Muscle layer of colon (tissue), 2 donors: ENCODE measurements around the gene CHN2.

Experiments
- H3K27ac ChIP-seq: one replicate; pipeline ENCODE4 v1.7.0; 2013; ENCODE audit warnings: low read depth, mild to moderate bottlenecking, low read length, moderate library complexity
- H3K27me3 ChIP-seq, 2 donors: one replicate each; pipeline ENCODE4 v1.7.0; 2013; ENCODE audit warnings: low read length in 2 of 2, mild to moderate bottlenecking in 2 of 2; ENCODE audit not compliant: insufficient read depth in 2 of 2, control insufficient read depth in 1 of 2
- H3K36me3 ChIP-seq: one replicate; pipeline ENCODE4 v1.7.0; 2013; ENCODE audit warnings: mild to moderate bottlenecking, low read length; ENCODE audit not compliant: insufficient read depth
- H3K4me1 ChIP-seq: one replicate; pipeline ENCODE4 v1.7.0; 2013; ENCODE audit warnings: mild to moderate bottlenecking, low read length; ENCODE audit not compliant: insufficient read depth
- H3K4me3 ChIP-seq, 2 donors: one replicate each; pipeline ENCODE4 v1.7.0; 2013; ENCODE audit warnings: low read length in 2 of 2, low read depth in 1 of 2, mild to moderate bottlenecking in 1 of 2, moderate library complexity in 1 of 2
- H3K9ac ChIP-seq: one replicate; pipeline ENCODE4 v1.7.0; 2013; ENCODE audit warnings: low read length
- H3K9me3 ChIP-seq: one replicate; pipeline ENCODE4 v1.7.0; 2013; ENCODE audit warnings: mild to moderate bottlenecking, low read length
- donor health status: abdominal sarcoma.
- donor health status: Adenocarcinoma of cecum.

Gene CHN2

GRCh38 chr7:29194594-29195427 lies at the start of gene CHN2:
Gene CHN2 (plus strand): TSS chr7:29194775.
- Histone ChIP-seq H3K4me3 (peak within 1 kb of the TSS; percentile 52 to 66), H3K9me3 (no peaks in the 10 kb centered on the region), H3K36me3 (no peaks in the 10 kb centered on the region), H3K4me1 (no peaks in the 10 kb centered on the region), H3K27ac (peak within 1 kb of the TSS; percentile 31), H3K27me3 (peaks cover 5 to 19% of the 10 kb centered on the region in 2 donors), H3K9ac (no peak within 1 kb of the TSS)

DNA sequence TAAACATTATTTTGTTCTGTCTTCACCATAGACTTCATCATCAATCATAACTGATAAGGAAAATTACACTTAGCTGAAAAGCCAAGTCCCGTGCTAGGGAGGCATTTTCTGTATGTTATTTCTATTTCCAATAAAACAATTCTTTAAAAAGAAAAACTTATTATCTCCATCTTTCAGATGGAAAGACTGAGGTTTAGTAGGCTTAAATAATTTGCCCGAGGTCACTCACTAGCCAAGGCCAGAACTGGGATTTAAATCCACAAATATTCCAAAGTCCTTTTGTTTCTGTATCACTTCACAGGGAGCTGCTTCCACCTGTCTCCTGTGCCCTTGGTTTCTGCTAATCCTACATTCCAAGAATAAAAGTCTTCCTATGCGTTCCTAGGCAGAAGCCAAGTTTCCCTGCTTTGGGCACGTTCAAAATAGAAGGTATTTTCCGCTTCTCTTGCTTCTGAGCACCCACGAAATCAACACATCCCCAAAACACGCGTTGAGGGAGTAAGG lies 49.0 kb upstream of the CHN2 start:
- no peaks in the 10 kb centered on the region for H3K9me3 ChIP-seq
- H3K4me1 ChIP-seq: no peaks in the 10 kb centered on the region
- H3K36me3 ChIP-seq: no peaks in the 10 kb centered on the region
- peak overlapping the region; percentile 25 to 62 for H3K4me3 ChIP-seq
- no peak overlapping the region for H3K9ac ChIP-seq
- peaks cover 2 to 11% of the 10 kb centered on the region in 2 donors for H3K27me3 ChIP-seq
- H3K27ac ChIP-seq: no peak overlapping the region

DNA sequence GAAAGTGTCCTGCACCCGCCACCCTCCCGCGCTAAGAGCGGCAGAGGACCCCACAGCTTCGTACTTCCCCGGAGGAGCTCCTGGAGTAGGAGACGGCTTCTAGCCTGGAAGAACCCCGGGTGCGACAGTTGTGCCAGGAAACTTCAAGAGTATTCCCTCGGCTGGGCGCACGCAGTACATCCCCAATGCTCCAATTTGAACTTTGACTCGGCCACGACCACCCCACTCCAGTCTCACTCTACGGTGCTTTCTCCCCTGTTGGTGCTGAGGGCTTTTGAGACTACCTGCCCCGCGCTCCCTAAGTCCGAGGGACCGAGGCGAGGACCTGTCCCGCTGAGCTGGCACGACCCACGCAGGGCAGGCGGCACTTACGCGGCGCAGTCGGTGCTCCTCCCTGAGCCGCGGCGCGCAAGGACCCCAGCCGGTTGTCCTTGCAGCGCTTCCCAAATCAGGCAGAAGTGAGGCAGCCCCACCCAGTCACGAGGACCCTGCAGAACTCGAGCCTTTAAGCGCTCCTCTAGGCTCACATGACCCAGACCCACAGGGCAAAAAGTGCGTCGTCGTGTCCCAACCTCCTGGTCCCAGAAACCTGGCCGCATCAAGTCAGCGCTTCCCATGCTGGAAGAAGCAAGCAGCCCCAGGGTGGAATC lies 48.4 kb upstream of the CHN2 start, which contains the start of gene CPVL:
Gene CPVL (minus strand): TSS at position 481 of the 650 bp plus-strand sequence. CDS start 25,476 bp downstream, outside the sequence.
- H3K27ac ChIP-seq: peak within 1 kb of the TSS; percentile 24
- peak within 1 kb of the TSS; percentile 25 to 62 for H3K4me3 ChIP-seq
- no peak within 1 kb of the TSS for H3K9ac ChIP-seq

DNA sequence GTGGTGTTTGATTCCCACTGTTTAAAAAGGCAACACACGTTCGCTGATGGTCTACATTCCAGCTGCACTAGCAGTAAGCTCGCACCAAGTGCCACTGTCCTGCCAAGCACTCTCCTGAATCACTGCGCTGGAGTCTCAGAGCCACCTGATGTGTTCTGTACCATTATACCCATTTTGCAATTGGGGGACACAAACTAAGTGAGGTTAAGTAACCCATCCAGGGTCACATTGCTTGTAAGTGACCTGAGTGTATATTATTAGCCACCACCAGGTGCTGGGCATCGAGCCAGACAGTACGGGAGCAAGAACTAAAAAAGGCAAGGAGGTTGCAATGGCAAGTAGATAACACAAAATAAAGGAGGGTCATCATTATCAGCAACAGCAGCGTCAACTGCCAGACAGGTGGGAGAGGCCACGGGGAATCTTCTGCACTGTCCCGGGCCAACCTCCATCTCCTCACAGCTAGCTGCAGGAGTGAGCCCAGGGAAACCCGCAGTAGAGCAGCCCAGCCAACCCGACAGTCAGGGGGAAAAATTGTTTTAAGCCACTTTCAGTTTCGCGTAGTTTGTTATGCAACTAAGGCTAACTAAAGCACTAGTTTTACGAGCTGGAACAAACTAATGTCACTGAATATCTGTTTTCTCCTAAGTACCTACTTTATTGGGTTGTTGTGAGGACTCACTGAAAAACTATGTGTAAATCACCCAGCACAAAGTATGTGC lies 47.5 kb upstream of the CHN2 start:
- H3K9me3 ChIP-seq: no peaks in the 10 kb centered on the region
- no peak overlapping the region for H3K9ac ChIP-seq
- peak overlapping the region; percentile 25 to 62 for H3K4me3 ChIP-seq
- no peaks in the 10 kb centered on the region for H3K4me1 ChIP-seq
- H3K36me3 ChIP-seq: no peaks in the 10 kb centered on the region
- H3K27me3 ChIP-seq: peaks cover 0 to 11% of the 10 kb centered on the region in 2 donors
- peak overlapping the region; percentile 24 for H3K27ac ChIP-seq

More for the DNA sequence above, 48.4 kb upstream of the CHN2 start, which contains the start of gene CPVL:
- Histone ChIP-seq H3K36me3 (no peaks in the 10 kb centered on the region), H3K27me3 (peaks cover 0 to 11% of the 10 kb centered on the region in 2 donors), H3K9me3 (no peaks in the 10 kb centered on the region), H3K4me1 (no peaks in the 10 kb centered on the region)

DNA sequence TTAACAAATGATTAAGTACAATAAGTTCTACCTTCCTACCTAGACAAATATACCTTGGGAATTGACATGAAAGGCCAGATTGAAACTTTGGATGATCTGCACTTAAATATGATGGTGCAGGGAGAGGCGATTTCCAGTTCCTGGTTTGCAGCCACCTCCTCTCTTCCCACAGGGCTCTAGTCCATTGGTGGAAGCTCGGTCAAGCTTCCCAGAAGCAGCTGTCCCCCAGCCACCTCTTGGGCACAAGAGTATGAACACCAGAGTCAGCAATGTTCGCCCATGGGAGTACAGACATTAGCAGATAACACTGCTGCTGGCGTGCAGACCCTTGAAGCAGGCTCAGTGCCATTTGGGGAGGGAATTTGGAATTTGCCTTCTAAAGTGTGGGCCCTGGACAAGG lies 46.8 kb upstream of the CHN2 start:
- Histone ChIP-seq H3K4me1 (no peaks in the 10 kb centered on the region), H3K27me3 (peaks cover 0 to 11% of the 10 kb centered on the region in 2 donors), H3K27ac (no peak overlapping the region), H3K9me3 (no peaks in the 10 kb centered on the region), H3K36me3 (no peaks in the 10 kb centered on the region), H3K4me3 (no peak overlapping the region), H3K9ac (no peak overlapping the region)

DNA sequence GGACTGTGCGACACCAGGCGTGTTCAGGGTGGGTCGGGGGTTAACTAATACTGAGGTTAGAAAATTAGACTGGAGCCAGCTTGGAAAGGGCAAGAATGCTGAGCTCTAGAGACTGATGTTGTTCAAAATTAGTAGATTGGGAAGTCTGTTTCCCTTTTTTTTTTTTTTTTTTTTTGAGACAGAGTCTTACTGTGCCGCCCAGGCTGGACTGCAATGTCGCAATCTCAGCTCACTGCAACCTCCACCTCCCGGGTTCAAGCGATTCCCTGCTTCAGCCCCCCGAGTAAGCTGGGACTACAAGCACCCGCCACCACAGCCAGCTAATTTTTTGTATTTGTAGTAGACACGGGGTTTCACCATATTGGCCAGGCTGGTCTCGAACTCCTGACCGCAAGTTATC lies 45.5 kb upstream of the CHN2 start:
- no peaks in the 10 kb centered on the region for H3K36me3 ChIP-seq
- H3K9ac ChIP-seq: no peak overlapping the region
- no peaks in the 10 kb centered on the region for H3K4me1 ChIP-seq
- no peaks in the 10 kb centered on the region for H3K9me3 ChIP-seq
- H3K27me3 ChIP-seq: peaks cover 0 to 11% of the 10 kb centered on the region in 2 donors
- no peak overlapping the region for H3K27ac ChIP-seq
- H3K4me3 ChIP-seq: no peak overlapping the region

DNA sequence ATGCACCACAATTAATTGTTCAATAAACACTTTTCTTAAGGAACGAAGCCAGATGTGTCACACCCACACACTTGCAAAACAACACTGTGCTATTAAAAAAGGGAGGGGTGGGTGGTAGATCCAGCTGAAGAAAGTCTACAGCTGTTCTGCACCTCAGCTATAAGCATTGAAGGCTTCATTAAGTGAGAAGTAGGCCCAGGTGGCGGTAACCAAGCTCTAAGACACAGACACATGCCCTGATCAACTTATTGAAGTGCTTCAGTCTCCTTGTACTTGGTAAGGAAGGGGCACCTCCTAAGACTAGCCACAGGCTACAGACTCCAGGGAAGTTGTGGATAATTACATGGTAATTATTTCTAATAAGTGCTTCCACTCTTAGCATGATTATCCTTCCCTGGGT lies 43.7 kb upstream of the CHN2 start:
- H3K4me3 ChIP-seq: no peak overlapping the region
- H3K9ac ChIP-seq: no peak overlapping the region
- H3K9me3 ChIP-seq: no peaks in the 10 kb centered on the region
- H3K27ac ChIP-seq: no peak overlapping the region
- H3K36me3 ChIP-seq: no peaks in the 10 kb centered on the region
- H3K4me1 ChIP-seq: no peaks in the 10 kb centered on the region
- H3K27me3 ChIP-seq: peaks cover 0 to 8% of the 10 kb centered on the region in 2 donors

DNA sequence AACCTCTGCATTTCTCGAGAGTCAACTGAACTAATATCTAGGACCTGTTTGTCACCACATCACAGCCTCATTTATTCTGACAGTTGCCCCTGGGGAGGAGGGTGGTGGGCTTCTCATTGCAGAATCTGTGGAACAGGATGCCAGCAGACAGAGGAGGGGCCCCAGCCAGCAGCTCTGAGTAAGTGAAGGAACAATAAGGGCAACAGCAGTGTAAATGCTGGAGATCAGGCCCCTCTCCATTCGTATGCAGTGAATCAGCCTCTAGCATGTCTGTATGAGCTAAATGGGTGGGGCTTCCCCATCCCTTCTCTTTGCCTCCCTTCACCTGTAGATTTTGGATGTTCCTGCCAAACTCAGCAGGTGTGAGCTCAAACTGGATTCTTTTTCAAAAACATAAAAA lies 40.5 kb upstream of the CHN2 start:
- Histone ChIP-seq H3K9me3 (no peaks in the 10 kb centered on the region), H3K4me1 (no peaks in the 10 kb centered on the region), H3K27ac (no peak overlapping the region), H3K9ac (no peak overlapping the region), H3K27me3 (no peaks in the 10 kb centered on the region), H3K36me3 (no peaks in the 10 kb centered on the region), H3K4me3 (no peak overlapping the region)

DNA sequence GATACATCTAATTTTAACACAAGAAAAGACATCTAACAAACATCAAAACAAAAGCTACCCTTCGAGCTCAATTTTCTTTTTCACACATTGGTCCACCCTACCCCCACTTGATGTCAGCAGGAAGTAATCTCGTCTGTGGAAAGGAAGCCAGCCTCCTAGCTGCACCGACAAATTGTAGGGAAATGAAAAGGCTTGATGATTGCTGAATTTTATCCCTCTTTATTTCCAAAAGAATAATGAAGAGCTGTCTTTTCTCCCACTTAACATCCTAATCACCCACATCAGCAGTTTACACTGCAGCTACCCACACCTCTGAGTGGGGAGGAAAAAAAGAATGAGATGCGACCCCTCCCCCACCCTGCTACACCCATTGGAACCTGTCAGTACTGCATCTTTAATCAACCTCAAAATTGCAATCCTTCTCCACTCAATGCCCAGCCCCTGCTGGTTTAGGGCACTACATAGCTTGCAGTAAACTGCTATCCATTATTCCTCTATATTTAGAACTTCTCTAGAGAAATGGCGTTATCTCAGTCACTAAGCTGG lies 37.6 kb upstream of the CHN2 start:
- Histone ChIP-seq H3K4me3 (no peak overlapping the region), H3K36me3 (no peaks in the 10 kb centered on the region), H3K27ac (no peak overlapping the region), H3K9ac (no peak overlapping the region), H3K27me3 (no peaks in the 10 kb centered on the region), H3K4me1 (no peaks in the 10 kb centered on the region), H3K9me3 (no peaks in the 10 kb centered on the region)

GRCh38 chr7:29158795-29159423 lies 35.7 kb upstream of the CHN2 start:
- Histone ChIP-seq H3K9me3 (no peaks in the 10 kb centered on the region), H3K36me3 (no peaks in the 10 kb centered on the region), H3K4me1 (no peaks in the 10 kb centered on the region), H3K9ac (no peak overlapping the region), H3K27me3 (no peaks in the 10 kb centered on the region), H3K4me3 (no peak overlapping the region), H3K27ac (no peak overlapping the region)
